Endodermal cell (in vitro differentiated cells): ENCODE data around the gene GRN. TPM values are rescaled to one million over a fixed set of nuclear protein-coding genes. Genes with fewer than 3 reads are reported as not detected.
A peak's percentile ranks its signal among the peaks of the same experiment; 100 is the strongest.
"Not testable (repeated sequence)": the region's sequence is repeated elsewhere in the genome, so short reads cannot be mapped to it uniquely, and the experiment has no call there.

Source experiments
- DNase-seq: peaks from one replicate; pipeline ENCODE4 v3.0.0-alpha.2; 2017
- H3K27ac ChIP-seq: 2 replicates; pipeline ENCODE4 v1.5.1; 2013; ENCODE audit warnings: mild to moderate bottlenecking, low read depth, low read length, moderate library complexity
- H3K27me3 ChIP-seq: 2 replicates; pipeline ENCODE4 v1.6.1; 2013; ENCODE audit warnings: mild to moderate bottlenecking, low read length, moderate library complexity; ENCODE audit not compliant: insufficient read depth, control insufficient read depth, poor library complexity, severe bottlenecking
- H3K36me3 ChIP-seq: 2 replicates; pipeline ENCODE4 v1.7.0; 2013; ENCODE audit warnings: mild to moderate bottlenecking, low read length, moderate library complexity; ENCODE audit not compliant: control insufficient read depth, insufficient read depth
- H3K4me1 ChIP-seq: one replicate; pipeline ENCODE4 v1.7.0; 2013; ENCODE audit warnings: low read length; ENCODE audit not compliant: control insufficient read depth, insufficient read depth
- H3K4me3 ChIP-seq: 2 replicates; pipeline ENCODE4 v1.5.1; 2013; ENCODE audit warnings: mild to moderate bottlenecking, low read length, moderate library complexity
- H3K9ac ChIP-seq: 2 replicates; pipeline ENCODE4 v1.6.1; 2013; ENCODE audit warnings: mild to moderate bottlenecking, low read length, moderate library complexity; ENCODE audit not compliant: poor library complexity, severe bottlenecking; ENCODE audit errors: extremely low read depth
- H3K9me3 ChIP-seq: 2 replicates; pipeline ENCODE4 v1.6.1; 2013; ENCODE audit warnings: mild to moderate bottlenecking, low read length, moderate library complexity; ENCODE audit not compliant: control insufficient read depth
- H3K27ac Mint-ChIP-seq: 2 replicates; pipeline ENCODE4 v1.8.0; 2020; ENCODE audit warnings: mixed read lengths
- H3K27me3 Mint-ChIP-seq: 2 replicates; pipeline ENCODE4 v1.8.0; 2021; ENCODE audit warnings: mild to moderate bottlenecking, mixed read lengths; ENCODE audit not compliant: insufficient read depth
- H3K36me3 Mint-ChIP-seq: 2 replicates; pipeline ENCODE4 v1.8.0; 2020; ENCODE audit warnings: low read depth, mixed read lengths
- H3K4me1 Mint-ChIP-seq: 2 replicates; pipeline ENCODE4 v1.8.0; 2020; ENCODE audit warnings: mixed read lengths
- H3K4me3 Mint-ChIP-seq: 2 replicates; pipeline ENCODE4 v1.8.0; 2020; ENCODE audit warnings: mild to moderate bottlenecking, moderate library complexity, mixed read lengths
- H3K9me3 Mint-ChIP-seq: 2 replicates; pipeline ENCODE4 v1.8.0; 2020; ENCODE audit warnings: mild to moderate bottlenecking, mixed read lengths
- CTCF ChIP-seq: fragments of 200-600 bp; sonication (generic); conservative IDR thresholded peaks from 2 replicates; pipeline ENCODE4 v1.5.0; 2021; ENCODE audit warnings: antibody characterized with exemption, mild to moderate bottlenecking
- WGBS, 2 experiments: methylation state at CpG; one replicate each; pipeline versions ENCODE4 v1.1.5 to v1.1.7; 2013; ENCODE audit warnings: missing lambda C conversion rate in 2 of 2, mixed read lengths in 1 of 2; ENCODE audit not compliant: insufficient coverage in 1 of 2, insufficient read length in 1 of 2; 5-methylcytosine and 5-hydroxymethylcytosine counted together
- total RNA-seq, 2 donors: library from RNA; stranded (reverse); fragmentation: NEBNext Ultra II Directional in 1 of 2; extraction: Animal tissue kit (Norgen Biotek cat#: 25700) in 1 of 2; gene quantifications; 2 replicates in 1 of 2; 3 replicates in 1 of 2; pipeline ENCODE4 v1.2.1, GENCODE V29; 2021

Gene GRN
- total RNA-seq, 2 donors from 2014 or later, result 178 to 205 TPM

GRCh38 chr17:44343510-44344209 lies 1.4 kb upstream of the GRN start:
- H3K27ac Mint-ChIP-seq, result no peak overlapping the region
- Histone ChIP-seq H3K27me3 (peaks cover 20% of the 10 kb centered on the region), H3K9me3 (no peaks in the 10 kb centered on the region), H3K4me1 (no peaks in the 10 kb centered on the region), H3K9ac (no peak overlapping the region), H3K27ac (no peak overlapping the region), H3K36me3 (no peaks in the 10 kb centered on the region), H3K4me3 (no peak overlapping the region)
- no peak overlapping the region for H3K4me3 Mint-ChIP-seq
- H3K4me1 Mint-ChIP-seq, result peaks cover 9% of the 10 kb centered on the region
- H3K27me3 Mint-ChIP-seq, result peaks cover 39% of the 10 kb centered on the region
- no peaks in the 10 kb centered on the region for H3K9me3 Mint-ChIP-seq
- no peak for TF ChIP-seq CTCF
- DNase-seq, result no peak
- WGBS, 2 experiments, result 84% methylated on average over 9 to 11 of the region's 11 CpGs
- H3K36me3 Mint-ChIP-seq, result no peaks in the 10 kb centered on the region

GRCh38 chr17:44345454-44346026 lies 438 bp downstream of the GRN start:
- peak; percentile 66 for TF ChIP-seq CTCF
- 2 to 3% methylated on average over 6 to 21 of the region's 21 CpGs for WGBS, 2 experiments
- no peak overlapping the region for H3K27ac ChIP-seq

GRCh38 chr17:44346064-44346844 lies 1.2 kb downstream of the GRN start:
- Histone ChIP-seq H3K4me3 (peak overlapping the region; percentile 97), H3K27ac (no peak overlapping the region), H3K27me3 (peaks cover 20% of the 10 kb centered on the region), H3K9ac (no peak overlapping the region), H3K36me3 (peaks cover 4% of the 10 kb centered on the region), H3K9me3 (no peaks in the 10 kb centered on the region), H3K4me1 (no peaks in the 10 kb centered on the region)
- Mint-ChIP-seq H3K4me3 (peak overlapping the region; percentile 85), H3K27ac (peak overlapping the region; percentile 94), H3K9me3 (no peaks in the 10 kb centered on the region), H3K36me3 (peaks cover 5% of the 10 kb centered on the region), H3K4me1 (peaks cover 9% of the 10 kb centered on the region), H3K27me3 (peaks cover 30% of the 10 kb centered on the region)
- no peak for DNase-seq
- 84 to 86% methylated on average over 9 to 13 of the region's 13 CpGs for WGBS, 2 experiments
- TF ChIP-seq CTCF, result no peak

More at GRCh38 chr17:44345454-44346026, 438 bp downstream of the GRN start:
- Mint-ChIP-seq H3K27me3 (peaks cover 33% of the 10 kb centered on the region), H3K9me3 (no peaks in the 10 kb centered on the region), H3K36me3 (peaks cover 3% of the 10 kb centered on the region), H3K27ac (peak overlapping the region; percentile 94), H3K4me3 (peak overlapping the region; percentile 85), H3K4me1 (peaks cover 9% of the 10 kb centered on the region)
- Histone ChIP-seq H3K36me3 (no peaks in the 10 kb centered on the region), H3K27me3 (peaks cover 20% of the 10 kb centered on the region), H3K4me3 (peak overlapping the region; percentile 97), H3K4me1 (no peaks in the 10 kb centered on the region), H3K9ac (peak overlapping the region; percentile 80), H3K9me3 (no peaks in the 10 kb centered on the region)
- peak; percentile 94 for DNase-seq

GRCh38 chr17:44347206-44348055 lies 2.3 kb downstream of the GRN start:
- Histone ChIP-seq H3K36me3 (peaks cover 14% of the 10 kb centered on the region), H3K27me3 (peaks cover 11% of the 10 kb centered on the region)
- not testable (repeated sequence) for H3K9me3 ChIP-seq, H3K4me1 Mint-ChIP-seq, H3K9ac ChIP-seq, H3K4me3 Mint-ChIP-seq, H3K4me3 ChIP-seq, H3K9me3 Mint-ChIP-seq, H3K27ac Mint-ChIP-seq, H3K4me1 ChIP-seq, H3K27ac ChIP-seq, DNase-seq
- Mint-ChIP-seq H3K36me3 (peaks cover 13% of the 10 kb centered on the region), H3K27me3 (peaks cover 19% of the 10 kb centered on the region)
- 89 to 94% methylated on average over 6 to 15 of the region's 18 CpGs for WGBS, 2 experiments
